ENCODE data around the gene ALPG.
"Not testable (repeated sequence)": the region's sequence is repeated elsewhere in the genome, so short reads cannot be mapped to it uniquely, and the experiment has no call there.

Gene ALPG

GRCh38 chr2:232390661-232391060 is 16.0 kb upstream of the ALPG start:
- no peak for DNase-seq (ENCODE audit: low spot score)
- no peak overlapping the region for H3K27ac ChIP-seq
- ChIA-PET CTCF (no interaction called here), POLR2A (ENCODE audit: low non-redundant PET) (no interaction called here)
- TF ChIP-seq CTCF (conservative IDR thresholded peaks at IDR 0.05; ENCODE audit: low read depth): no peak

- CTCF ChIA-PET: no interaction called here
Observed at GRCh38 chr2:232393556-232393955, 13.1 kb upstream of the ALPG start.

GRCh38 chr2:232394431-232394830 is 12.2 kb upstream of the ALPG start:
- H3K27ac ChIP-seq; POLR2A ChIA-PET (ENCODE audit: low non-redundant PET); CTCF ChIA-PET; DNase-seq (ENCODE audit: low spot score): not testable (repeated sequence)

More at GRCh38 chr2:232393556-232393955, 13.1 kb upstream of the ALPG start:
- POLR2A ChIA-PET (ENCODE audit: low non-redundant PET): no interaction called here
- no peak for DNase-seq (ENCODE audit: low spot score)
- no peak overlapping the region for H3K27ac ChIP-seq
- TF ChIP-seq CTCF (conservative IDR thresholded peaks at IDR 0.05; ENCODE audit: low read depth): no peak

GRCh38 chr2:232395586-232395985 is 11.1 kb upstream of the ALPG start:
- DNase-seq (ENCODE audit: low spot score): no peak
- no peak for TF ChIP-seq CTCF (conservative IDR thresholded peaks at IDR 0.05; ENCODE audit: low read depth)

GRCh38 chr2:232396683-232397082 is 10.0 kb upstream of the ALPG start:
- no peak for DNase-seq (ENCODE audit: low spot score)
- no peak for TF ChIP-seq CTCF (conservative IDR thresholded peaks at IDR 0.05; ENCODE audit: low read depth)
- ChIA-PET POLR2A (ENCODE audit: low non-redundant PET) (no interaction called here), CTCF (no interaction called here)
- no peak overlapping the region for H3K27ac ChIP-seq

More at GRCh38 chr2:232395586-232395985, 11.1 kb upstream of the ALPG start:
- no peak overlapping the region for H3K27ac ChIP-seq
- POLR2A ChIA-PET (ENCODE audit: low non-redundant PET): no interaction called here
- CTCF ChIA-PET: interaction anchor here (0.8 kb wide), 1 partner anchor 31 kb away, joined by 3 read pairs; no protein-coding TSS in a partner anchor

GRCh38 chr2:232398293-232399034 is 8.2 kb upstream of the ALPG start:
- DNase-seq (ENCODE audit: low spot score): no peak
- H3K27ac ChIP-seq: no peak overlapping the region
- ChIA-PET POLR2A (ENCODE audit: low non-redundant PET) (interaction anchor here (0.6 kb wide), 1 partner anchor 1446 kb away, joined by 3 read pairs; no protein-coding TSS in a partner anchor), CTCF (interaction anchor here (0.7 kb wide), 1 partner anchor 519 kb away, joined by 5 read pairs; no protein-coding TSS in a partner anchor)
- TF ChIP-seq CTCF (conservative IDR thresholded peaks at IDR 0.05; ENCODE audit: low read depth): no peak

- no peak for TF ChIP-seq CTCF (conservative IDR thresholded peaks at IDR 0.05; ENCODE audit: low read depth)
- no peak overlapping the region for H3K27ac ChIP-seq
- POLR2A ChIA-PET (ENCODE audit: low non-redundant PET): no interaction called here
- no peak for DNase-seq (ENCODE audit: low spot score)
- CTCF ChIA-PET: no interaction called here
Observed at GRCh38 chr2:232400256-232401015, 6.2 kb upstream of the ALPG start.
